GM19240 (cell line): ENCODE results near the gene COL6A1.
"Not testable (repeated sequence)": the region's sequence is repeated elsewhere in the genome, so short reads cannot be mapped to it uniquely, and the experiment has no call there.

ENCODE experiments used
- DNase-seq: peaks from one replicate; pipeline ENCODE4 v3.0.0; 2011; ENCODE audit warnings: low spot score; ENCODE audit not compliant: insufficient read length

COL6A1 gene

GRCh38 chr21:46046471-46046870 lies 64.9 kb downstream of the COL6A1 start:
- DNase-seq: no peak

GRCh38 chr21:46046906-46047305 lies 65.3 kb downstream of the COL6A1 start:
- not testable (repeated sequence) for DNase-seq

GRCh38 chr21:46048926-46049889 lies 67.6 kb downstream of the COL6A1 start:
- DNase-seq: no peak

- DNase-seq: no peak
Observed at GRCh38 chr21:46049890-46050667, 68.5 kb downstream of the COL6A1 start.

GRCh38 chr21:46050668-46051378 lies 69.3 kb downstream of the COL6A1 start:
- DNase-seq: no peak

DNA sequence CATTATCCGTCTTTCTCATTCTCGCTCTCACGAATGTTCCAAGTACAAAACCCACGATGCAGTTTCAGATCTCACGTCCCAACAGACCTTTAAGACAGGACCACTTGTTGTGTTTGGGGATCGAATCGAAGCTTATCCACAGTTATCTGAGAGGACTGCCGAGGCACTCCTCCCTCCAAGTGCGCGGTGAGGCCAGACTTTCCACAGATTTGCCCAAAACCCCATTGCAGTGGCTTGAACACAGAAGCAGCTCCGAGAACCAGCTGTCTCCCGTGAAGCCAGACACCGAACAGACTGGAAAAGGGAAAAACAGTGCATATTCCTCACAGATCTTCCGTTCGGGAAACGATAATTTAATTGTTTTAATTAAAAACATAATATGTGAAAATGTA lies 69.8 kb downstream of the COL6A1 start:
- no peak for DNase-seq

- no peak for DNase-seq
Observed at GRCh38 chr21:46051821-46052675, 70.5 kb downstream of the COL6A1 start.

GRCh38 chr21:46052703-46053651 lies 71.4 kb downstream of the COL6A1 start:
- DNase-seq: no peak

- DNase-seq: no peak
Observed at GRCh38 chr21:46054031-46054430, 72.5 kb downstream of the COL6A1 start.

- no peak for DNase-seq
Observed at GRCh38 chr21:46054451-46054881, 72.9 kb downstream of the COL6A1 start.
